NCI-H2029 (cell line): Measurements from ENCODE around the gene UBTF.
"Not testable (repeated sequence)": the region's sequence is repeated elsewhere in the genome, so short reads cannot be mapped to it uniquely, and the experiment has no call there.

Source experiments
- DNase-seq: peaks from one replicate; lab custom pipeline; 2025; lab: John Stamatoyannopoulos, UW

The UBTF gene

DNA sequence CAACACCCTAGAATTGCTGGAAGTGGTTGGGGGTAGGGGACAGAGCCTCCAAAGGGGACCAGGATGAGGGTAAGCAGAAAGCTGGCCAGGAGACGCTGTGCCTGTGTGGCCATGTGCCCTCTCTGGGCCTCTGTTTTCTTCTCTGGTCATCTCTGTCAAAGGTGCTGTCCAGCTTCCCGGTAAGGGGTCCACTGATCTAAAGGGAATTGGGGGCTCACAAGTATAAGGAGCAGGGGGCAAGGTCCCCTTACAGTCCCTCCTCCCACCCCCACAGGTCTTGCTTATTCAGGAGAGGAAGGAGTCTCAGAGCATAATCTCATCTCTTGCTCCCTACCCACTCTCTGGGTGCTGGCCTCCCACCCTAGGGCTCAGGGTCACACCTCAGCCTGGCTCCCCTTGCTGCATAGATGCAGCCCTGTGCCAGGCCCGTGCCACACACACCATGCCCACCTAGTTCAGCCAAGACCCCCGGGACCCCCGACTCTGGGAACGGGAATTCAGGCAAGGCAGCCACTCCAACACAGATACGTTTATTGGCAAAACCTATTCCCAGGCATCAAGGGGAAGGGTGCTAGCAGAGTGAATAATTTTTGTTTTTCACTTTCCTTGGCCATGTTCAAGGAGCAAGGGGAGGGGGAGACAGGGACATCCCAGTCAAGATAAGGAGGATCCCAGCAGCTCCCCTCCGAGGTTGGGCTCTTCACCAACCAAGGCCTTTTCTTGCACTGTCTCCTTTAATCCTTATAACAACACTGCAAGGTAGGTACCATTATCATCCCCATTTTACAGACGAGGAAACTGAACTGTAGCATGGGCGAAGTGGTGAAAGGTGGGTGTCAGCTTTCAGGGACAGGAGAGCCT lies 28.6 kb upstream of the UBTF start:
- DNase-seq, result no peak

DNA sequence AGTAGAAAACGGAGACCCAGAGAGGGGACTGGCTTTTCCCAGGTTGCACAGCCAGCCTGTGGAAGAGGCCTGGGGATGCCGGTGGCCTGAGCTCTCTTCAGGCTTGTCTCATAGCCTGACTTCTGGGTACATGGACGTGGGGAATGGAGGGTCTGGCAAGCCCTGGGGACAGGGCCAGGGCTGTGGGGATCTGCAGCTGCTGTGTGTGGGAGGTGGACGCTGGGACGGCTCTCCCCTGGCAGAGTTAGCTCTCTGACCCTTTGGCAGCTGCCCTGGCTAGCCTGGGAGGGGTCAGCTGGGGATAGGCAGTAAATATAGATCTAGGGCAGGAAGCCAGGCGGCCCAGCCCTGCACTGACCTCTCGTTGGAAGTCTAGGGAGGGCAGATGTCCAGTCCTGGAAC lies 28.0 kb upstream of the UBTF start:
- no peak for DNase-seq

DNA sequence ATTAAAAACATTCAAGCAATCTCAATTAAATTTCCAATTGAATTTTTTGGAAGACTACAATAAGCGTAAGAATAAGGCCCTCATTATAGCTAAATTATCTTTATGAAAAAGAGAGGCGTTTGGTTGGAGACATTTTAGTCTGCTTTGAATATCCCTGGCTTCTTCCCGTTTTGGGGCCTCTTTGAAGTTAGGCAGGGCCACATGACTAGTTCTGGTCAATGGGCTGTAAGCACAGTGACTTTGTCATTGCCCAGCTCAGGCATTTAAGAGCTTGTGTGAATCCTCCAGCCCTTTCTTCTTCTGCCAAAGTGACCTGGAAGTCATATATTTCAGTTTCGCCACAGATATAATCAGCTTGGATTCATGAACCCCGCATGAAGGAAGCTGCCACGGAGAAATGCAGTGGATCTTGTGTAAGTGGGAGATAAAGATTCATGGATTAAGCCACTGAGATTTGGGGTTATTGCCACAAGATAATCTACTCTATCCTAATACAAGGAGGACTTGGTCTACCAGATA lies 21.7 kb upstream of the UBTF start:
- no peak for DNase-seq

DNA sequence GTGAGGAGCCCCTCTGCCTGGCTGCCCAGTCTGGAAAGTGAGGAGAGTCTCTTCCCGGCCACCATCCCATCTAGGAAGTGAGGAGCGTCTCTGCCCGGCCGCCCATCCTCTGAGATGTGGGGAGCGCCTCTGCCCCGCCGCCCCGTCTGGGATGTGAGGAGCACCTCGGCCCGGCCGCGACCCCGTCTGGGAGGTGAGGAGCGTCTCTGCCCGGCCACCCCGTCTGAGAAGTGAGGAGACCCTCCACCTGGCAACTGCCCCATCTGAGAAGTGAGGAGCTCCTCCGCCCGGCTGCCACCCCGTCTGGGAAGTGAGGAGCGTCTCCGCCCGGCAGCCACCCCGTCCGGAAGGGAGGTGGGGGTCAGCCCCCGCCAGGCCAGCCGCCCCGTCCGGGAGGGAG lies 18.4 kb upstream of the UBTF start:
- not testable (repeated sequence) for DNase-seq

DNA sequence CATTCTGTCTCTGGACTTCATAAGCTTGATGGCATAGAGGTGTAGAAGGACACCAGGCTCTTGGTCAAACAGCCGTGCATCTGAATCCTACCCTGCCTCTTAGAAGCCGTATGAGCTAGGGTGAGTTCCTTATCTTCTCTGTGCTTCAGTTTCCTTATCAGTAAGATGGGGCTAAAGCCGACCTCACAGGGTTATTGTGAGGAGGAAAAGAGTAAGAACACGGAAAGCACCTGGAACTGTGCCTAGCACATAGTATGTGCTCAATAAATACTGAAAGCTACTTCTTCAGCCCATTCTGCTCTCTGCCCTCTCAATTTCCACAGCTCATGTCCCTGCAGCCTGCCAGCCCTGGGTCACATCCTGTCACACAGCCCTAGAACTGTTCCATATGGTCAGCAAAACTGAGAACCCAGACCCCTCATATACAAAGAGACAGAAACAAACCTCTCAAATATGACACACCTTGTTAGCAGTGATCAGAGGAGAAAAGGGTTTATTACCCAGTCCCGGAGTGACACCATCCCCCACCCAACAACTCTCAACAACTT lies 17.0 kb upstream of the UBTF start:
- no peak for DNase-seq

DNA sequence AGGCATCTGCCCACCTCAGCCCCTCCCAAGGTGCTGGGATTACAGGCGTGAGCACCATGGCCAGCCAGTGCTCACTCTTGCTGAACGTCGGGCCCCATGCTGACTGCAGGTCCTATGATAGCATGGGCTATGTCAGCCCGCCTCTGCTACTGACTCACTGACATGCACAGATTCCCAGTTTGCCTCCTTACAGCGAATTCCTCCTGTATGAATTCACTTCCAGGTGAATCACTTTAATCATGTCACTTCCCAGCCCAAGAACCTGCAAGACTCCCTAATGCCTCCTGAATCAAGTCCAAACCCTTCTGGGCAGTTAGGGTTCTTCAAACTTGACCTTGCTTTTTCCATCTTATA lies 16.1 kb upstream of the UBTF start:
- no peak for DNase-seq

DNA sequence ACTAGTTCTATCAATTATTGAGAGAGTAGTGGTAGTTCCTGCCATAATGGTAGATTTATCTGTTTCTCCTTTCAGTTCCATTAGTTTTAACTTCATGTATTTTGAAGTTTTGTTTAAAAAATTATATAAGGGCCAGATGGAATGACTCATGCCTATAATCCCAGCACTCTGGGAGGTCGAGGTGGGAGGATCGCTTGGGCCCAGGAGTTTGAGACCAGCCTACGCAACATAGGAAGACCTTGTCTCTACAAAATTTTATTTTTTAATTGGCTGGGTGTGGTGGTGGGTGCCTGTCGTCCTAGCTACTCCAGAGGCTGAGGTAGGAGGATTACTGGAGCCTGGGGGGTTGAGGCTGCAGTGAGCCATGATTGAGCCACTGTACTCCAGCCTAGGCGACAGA lies 14.1 kb upstream of the UBTF start:
- DNase-seq, result no peak

DNA sequence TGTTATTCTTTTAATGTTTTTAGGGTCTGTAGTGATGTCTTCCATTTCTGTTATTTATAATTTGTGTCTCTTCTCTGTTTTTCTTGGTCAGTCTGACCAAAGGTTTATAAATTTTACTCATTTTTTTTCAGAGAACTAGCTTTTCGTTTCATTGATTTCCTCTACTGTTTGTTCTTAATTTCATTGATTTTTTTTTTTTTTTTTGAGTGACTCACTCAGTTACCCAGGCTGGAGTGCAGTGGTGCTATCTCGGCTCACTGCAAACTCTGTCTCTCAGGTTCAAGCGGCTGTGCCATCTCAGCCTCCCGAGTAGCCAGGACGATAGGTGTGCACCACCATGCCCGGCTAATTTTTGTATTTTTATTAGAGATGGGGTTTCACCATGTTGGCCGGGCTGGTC lies 12.6 kb upstream of the UBTF start:
- DNase-seq, result no peak

DNA sequence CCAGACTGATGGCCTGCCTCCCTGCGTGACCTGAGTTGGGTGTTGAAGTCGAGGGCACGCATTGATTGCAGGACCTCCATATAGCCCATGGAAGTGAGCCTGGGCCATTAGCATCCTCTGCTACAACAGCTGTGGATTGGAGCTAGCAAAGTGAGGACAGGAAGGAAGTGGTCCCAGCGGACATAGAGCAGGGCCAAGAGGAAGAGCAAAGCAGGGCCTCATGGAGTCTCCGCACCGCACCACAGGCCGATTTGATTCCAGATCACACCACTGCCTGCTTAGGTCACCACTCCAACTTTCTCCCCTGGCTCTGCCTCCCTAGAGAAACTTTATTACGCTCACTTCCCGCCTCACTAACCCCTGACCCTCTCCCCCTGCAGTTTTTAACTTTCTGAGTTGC lies 10.7 kb upstream of the UBTF start:
- DNase-seq, result no peak

DNA sequence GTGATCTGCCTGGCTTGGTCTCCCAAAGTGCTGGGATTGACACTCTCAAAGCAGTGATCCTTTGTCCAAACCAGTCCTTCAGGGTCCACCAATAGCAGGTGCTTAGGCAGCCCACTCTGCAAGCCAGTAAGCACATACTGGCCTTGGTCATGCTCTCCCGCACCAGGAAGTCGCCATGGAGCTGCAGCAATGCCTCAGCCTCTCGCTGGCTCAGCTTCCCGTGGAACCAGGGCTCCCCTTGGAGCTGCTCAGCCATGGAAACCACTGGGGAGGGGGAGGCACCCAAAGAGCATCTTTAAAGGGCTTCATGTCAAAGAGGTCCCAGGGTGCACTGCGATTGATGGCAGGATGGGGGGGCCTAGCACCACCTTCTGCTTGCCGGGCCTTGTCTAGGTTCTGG lies 9.6 kb upstream of the UBTF start:
- no peak for DNase-seq

DNA sequence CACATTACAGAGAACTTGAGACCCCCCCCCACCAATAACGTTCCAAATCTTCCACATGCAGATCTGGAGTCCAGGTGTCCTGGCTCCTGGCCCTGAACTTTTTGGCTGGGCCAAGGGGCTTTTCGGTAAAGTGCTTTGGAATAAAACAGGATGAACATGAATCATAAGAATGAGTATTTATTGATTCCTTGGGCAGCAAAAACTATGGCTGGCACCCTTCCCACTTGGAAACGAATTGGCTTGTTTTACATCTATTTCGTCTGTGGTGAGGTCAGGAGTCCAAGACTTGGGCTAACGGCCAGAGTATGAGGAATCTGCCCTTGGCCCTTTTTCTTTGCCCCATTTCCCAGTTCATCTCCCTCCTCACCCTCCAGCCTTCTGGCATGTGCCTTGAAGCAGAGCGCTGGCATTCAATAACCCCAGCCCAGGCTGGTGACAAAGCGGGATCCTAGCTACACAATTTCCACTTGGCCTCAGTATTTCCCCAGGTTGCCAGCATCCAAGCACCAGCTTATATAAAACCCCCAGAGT lies 4.1 kb upstream of the UBTF start:
- no peak for DNase-seq

DNA sequence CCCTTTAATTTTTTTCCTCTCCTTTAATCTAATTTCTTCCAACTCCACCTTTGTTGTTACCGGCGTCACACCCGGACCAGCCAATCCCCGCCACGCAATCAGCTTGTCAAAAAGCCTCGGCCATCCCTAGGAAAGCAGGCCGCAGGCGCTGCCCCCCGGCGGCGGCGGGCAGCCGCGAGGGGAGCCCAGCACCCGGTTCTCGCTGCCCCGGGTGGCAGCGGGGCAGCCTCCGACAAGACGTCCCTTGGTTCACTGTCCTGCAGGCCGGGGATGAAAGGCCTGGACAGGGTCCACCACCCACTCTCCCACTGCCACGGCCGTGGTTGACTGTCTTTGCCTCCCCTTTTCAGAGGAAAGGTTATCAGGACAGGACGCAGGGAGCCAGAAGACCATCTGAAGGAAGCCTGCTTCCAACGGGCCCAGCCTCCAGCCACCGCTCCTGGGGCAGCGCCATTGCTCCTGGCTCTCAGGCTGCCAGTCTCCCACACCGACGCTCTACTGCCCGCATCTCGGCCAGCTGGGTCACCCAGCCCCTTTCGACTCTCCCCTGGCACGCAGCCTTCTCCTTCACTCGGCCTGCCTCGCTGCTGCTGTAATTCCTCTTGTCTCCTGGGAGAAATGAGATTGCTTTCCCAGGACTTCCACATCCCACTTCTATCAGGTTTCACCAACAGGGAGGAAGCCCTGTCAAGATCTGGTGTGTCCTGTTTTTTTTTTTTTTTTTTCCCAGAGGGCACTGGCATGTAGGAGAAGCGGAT lies 2.8 kb upstream of the UBTF start:
- DNase-seq, result peak; percentile 47

DNA sequence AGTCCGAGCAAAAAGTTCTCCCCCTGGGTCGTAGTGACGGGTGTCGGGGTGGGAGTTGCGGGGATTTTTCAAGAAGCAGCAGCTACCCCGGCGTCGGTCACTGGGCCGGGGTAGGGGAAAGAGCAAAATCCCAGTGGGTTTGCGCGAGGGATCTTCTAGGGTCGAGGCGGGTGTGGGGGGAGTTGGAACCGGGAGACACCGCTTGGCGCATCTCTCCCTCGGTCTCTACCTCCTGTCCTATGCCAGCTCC lies 2.3 kb upstream of the UBTF start:
- no peak for DNase-seq

DNA sequence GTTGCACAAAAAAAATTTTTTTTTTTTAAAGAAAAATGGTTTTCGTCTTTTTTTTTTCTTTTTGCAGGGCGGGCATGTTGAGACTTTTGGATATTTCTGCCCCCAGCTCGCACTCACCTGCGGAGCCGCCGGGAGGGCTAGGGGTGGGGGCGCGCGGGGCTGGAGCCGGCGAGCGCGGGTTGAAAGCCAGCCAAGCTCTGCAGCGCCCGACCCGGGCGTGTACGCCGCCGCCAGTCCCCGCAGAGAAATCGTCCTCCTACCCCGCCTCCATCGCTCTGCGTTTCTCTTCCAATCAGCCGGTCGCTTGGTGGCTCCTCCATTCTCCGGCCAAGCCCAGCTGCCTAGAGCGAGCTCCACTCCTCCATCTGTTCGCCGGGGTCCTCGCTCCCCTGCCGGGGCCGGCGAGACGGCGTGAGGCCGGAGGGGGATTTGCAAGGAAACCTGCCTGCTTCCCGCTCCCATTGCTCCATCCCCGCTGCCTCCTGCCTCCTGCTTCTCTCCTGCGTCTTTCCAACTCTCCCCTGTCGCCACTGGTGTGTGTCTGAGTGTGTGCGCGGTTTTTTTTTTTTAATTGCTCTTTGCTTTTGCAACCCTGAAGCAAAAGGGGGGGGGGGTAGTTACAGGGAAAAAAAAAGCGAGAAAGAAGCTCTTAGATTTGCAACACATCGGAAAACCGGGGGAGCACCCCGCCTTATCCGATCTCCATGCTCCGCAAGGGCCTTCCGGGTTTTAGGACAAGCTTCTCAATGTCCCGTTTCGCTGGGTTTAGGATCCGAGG lies 1.8 kb upstream of the UBTF start:
- DNase-seq, result peak; percentile 72

DNA sequence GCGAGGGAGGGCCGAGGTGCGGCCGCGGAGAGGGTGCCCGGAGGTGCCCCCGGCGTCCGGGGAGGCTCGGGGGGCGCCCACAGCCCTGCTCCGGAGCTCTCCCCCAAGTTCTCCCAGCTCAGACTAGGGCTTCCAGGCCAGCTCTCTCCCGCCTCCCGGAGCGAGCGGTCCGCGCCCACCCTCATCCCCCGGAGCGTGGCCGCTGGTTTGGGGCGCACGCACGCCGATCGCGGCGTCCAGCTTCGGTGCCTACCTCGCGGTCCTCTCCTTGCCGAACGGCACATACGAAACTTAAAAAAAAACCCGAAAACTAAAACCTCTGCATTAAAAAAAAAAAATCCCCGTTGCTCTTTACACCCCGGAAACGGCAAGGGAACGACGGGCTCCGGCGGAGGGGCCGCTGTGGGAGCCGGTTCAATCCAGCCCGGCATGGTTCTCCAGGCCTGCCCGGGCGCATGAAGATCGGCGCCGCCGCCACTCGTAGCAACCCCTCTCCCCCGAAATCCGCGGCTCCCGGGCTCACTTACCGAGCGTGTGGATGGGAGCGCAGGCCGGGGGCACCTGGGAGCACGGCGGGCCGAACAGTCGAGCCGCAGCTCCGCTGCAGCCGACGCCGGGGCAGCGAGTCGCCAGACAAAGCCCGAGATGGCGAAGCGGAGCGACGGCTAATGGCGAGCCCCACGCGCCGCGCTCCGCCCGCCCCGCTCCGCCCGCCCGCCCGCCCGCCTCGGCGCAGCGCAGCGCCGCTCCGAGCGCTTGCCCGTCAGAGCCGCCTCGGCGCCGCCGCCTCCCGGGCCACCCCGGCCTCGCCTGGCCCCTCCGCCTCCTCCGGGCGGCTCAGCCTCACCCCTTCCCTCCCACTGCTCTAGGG lies 973 bp upstream of the UBTF start:
- DNase-seq, result peak; percentile 9

DNA sequence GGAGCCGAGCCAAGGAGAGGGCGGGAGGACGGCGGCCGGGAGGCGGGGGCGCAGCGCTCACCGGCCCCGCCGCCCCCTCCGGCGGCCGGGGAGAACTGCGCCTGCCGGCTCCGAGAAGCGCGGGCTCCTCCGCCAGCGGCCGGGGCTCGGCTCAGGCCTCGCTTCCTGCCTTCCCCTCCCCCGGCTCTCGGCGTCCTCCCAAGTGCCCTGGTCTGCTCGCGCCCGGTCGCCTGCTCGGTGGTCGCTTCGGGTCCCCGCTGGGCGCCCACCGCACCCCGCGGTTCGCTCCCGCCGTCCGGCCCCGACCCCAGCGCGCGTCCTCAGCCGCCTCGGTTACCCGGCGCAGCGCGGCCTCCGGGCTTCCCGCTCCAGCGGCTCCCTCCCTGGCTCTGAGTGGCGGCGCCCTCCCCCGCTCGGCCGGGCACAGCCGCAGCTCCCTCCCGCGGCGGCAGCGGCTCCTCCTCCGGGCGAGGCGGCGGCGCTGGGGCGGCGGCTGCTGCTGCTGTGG lies 313 bp downstream of the UBTF start:
- peak; percentile 47 for DNase-seq

DNA sequence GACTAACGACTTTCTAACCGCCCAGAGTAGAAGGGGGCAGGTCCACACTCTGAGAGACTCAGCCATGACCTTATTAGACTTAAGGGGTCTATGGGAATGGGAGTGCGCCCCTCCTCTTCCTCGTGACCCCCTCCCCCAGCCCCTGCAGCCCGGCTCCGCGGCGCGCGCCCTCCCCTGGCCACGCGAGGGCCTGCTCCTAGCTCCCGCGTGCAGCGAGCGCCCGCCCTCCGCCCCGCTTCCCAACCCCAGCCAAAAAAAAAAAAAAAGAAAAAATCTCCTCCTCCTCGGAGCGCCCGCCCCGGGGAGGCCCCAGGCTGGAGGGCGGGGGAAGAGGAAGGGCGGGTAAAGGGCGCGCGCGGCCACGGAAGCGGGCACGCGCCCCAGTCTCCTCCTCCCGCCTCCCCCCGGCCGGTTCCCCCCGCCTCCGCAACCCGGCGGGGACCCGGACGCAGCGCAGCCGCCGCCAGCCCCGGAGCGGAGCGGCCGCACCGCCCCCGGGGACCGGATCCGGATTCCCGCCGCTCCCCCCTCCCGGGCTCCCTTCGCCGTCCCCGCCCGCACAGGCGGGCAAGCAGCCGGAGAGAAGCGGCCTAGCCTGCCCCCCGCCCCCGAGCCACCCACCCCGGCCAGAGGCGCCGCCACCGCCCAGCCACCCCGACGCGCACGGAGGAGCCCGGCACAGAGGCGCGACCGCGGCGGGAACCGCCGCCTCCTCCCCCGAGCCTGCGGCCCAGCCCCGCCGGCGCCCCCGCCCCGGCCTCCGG lies 949 bp downstream of the UBTF start:
- peak; percentile 70 for DNase-seq

DNA sequence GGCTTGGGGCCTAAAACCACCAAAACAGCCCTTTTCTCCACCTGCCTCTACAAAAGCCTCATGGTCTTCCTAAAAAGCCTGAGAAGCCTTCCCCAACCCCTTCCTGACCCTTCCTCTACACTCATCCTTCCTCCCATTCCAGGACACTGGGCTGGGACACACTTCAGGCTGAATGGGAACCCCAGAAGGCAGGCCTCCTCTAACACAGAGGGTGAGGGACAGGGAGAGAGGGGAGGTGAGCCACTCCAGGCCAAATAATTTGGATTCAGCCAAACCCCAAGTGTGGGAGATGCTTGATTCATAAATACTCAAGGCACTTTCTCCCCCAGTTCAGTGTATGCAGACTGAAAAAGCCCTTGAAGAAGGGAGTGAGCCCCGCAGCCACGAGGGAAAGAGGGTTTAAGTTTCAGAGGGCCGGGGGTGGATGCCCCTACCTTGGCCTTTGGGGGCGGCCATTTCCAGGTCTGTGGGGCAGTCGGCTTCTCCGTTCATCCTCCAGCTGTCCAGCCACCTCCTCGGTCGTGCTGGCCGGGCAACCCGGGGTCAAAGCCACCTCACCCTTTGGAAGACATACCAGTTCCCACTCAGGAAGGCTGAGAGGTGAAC lies 1.6 kb downstream of the UBTF start:
- no peak for DNase-seq

DNA sequence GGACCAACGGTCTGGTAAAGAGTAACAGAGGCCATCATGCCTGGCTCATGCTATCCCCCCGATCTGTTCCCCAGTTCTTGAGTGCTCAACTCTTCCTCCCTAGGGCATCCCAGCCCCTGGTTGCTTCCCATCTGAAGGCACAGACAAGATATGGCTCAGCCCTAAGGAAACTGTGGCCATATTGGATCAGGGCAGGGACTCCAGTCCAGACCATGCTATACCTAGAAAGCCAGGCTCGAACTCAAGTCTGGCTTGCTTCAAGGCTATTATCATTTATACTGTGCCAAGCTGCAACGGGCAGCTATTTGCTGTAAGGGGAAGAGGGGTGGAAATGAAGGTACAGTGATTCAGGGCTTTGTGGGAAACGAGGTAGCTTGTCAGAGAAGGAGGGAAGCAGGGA lies 2.8 kb downstream of the UBTF start:
- DNase-seq, result no peak

DNA sequence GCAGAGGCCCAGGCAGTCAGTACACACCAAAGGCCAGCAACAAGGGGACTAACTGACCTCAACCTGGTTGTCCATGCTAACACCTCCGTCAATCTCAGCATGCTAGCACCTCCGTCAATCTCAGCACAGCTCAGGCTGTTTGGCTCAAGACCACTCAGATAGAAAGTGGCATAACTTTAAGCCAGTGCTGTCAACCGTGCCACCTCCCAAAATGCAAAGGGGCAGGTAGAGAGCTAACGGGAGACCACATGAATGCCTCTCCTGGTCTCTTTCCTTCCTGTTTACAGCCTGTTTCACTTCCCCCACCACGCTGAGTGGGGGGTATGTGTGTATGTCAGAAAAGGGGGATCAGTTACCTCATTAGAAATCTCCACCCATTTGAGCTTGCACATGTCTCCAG lies 3.3 kb downstream of the UBTF start:
- no peak for DNase-seq
